NCI-H69 (cell line): ENCODE data around the gene TECR.
"Not testable (repeated sequence)": the region's sequence is repeated elsewhere in the genome, so short reads cannot be mapped to it uniquely, and the experiment has no call there.

Experiments used
- DNase-seq: peaks from one replicate; lab custom pipeline; 2025; lab: John Stamatoyannopoulos, UW

The TECR gene

DNA sequence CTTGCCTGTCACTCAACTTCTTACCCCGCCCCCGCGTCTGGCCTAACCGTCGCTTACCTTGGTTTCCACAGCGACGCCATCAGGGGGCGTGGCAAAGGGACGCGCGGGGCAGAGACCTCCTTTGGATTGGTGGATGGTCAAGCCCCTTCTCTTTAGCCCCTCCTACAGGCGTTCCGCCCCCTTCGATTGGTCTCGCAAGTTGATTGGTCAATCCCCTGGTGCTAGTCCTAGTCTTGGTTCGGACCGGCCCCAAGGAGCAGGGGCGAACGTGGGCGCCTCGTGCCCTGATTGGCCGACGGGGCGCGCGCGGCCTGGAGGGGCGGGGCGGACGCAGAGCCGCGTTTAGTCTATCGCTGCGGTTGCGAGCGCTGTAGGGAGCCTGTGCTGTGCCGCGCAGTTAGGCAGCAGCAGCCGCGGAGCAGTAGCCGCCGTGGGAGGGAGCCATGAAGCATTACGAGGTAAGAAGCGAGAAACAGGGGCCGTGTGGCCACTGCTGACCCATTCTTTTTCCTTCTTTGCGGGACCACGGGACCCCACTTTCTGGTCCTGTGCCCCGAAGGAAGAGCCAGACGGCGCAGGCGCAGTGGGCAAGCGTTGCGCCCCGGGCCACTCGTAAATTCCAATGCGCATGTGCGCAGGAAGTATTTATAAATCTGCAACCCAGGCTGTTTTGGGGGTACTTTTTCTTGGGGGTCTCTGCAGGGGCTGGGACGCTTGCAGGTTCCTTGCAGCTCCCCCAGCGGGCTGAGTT is at the start of gene TECR:
Gene TECR (plus strand): TSS at position 341 of the 751 bp plus-strand sequence. CDS start 103 bp downstream, at position 444.
- peak; percentile 100 for DNase-seq

GRCh38 chr19:14479975-14480699 is 49.3 kb upstream of the TECR start:
- peak; percentile 49 for DNase-seq

DNA sequence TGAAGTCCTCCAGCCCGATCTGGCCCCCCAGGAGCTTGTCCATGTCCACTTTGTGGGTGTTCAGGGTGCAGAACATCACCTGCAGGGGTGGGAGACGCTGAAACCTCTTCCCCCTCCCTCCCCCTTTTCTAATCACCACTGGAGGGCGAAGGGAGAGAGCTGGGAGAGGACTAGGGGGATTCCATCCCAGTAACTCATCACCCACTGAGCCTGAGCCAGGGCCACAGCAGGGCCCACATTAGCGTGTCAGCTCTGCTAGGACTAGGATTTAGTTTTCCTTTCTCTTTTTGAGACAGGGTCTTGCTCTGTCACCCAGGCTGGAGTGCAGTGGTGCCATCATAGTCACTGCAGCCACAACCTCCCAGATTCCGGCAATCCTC is 48.7 kb upstream of the TECR start:
- no peak for DNase-seq

DNA sequence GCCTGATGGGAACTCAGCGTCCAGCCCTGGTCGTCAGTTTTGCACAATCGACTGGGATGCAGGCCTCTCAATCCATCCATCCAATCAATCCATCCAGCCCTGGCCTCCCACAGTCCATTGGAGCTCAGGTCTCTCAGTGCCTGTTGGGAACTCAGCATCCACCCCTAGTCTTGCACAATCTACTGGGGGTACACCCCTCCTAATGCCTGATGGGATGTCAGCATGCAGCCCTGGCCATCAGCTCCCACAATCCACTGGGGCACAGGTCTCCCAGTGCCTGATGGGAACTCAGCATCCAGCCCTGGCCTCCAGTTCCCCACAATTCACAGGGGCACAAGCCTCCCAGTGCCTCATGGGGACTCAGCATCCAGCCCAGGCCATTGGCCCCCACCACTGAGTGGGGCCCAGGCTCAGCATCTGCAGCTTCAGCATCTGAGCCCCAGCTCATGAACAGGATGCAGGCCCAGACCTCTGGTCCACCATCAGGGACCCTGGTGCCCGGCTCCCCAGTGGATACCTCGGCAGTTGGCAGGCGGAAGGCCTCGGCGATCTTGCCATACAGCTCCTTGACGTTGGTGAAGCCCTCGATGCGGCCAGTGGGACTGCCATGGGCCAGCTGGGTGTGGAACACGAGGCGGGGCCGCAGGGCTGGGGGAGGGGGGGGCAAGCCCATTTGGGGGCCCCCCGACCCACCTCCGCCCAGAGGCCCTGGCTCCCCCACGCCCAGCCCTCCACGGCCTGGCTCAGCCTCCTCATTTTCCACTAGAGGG is 47.0 kb upstream of the TECR start:
- DNase-seq: no peak

DNA sequence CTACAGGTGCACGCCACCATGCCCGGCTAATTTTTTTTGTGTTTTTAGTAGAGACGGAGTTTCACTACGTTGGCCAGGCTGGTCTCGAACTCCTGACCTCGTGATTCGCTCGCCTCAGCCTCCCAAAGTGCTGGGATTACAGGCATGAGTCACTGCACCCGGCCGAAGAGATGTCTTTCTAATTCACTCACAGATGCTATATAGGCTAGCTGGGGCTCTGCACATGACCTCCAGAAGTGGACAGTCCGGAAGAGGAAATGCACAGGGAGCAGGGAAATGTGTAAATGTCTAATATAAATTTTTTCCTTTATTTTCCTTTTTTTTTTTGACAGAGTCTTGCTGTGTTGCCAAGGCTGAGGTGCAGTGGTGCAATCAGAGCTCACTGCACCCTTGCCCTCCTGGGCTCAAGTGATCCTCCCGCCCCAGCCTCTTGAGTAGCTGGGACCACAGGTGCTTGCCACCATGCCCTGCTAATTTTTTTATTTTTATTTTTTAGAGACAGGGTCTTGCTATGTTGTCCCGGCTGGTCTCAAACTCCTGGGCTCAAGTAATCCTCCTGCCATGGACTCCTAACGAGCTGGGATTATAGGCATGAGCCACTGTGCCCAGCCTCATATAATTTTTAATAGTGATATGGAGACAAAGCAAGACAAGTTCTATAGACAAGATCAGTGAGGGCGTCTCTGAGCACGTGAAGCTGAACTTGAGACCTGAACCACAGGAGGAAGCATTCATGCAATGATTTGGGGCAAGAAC is 41.8 kb upstream of the TECR start:
- no peak for DNase-seq

DNA sequence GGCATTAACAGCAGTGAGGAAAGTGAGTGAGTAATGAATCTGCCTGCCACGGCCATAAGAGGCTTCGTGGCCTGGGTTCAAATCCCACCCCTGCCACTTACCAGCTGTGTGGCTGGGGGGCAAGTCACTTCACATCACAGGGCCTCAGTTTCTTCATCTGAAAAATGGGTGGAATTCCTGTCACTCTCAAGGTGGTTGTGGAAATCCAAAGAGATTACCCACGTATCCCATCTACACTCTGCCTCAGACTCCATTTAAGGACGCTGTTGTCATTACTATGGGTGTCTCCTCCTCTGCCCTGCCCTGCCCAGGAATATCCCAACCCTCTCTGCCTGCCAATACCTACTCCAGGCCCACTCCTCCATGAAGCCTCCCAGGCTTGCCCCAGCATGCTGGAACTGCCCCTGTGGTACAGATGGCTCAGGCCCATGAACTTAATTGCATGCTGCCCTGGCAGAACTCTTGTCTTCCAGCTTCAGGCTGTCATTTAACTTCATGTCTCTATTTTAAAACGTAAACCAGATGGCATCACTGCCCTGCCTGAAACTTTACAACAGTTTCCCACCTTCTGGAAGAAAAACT is 36.5 kb upstream of the TECR start:
- no peak for DNase-seq

- no peak for DNase-seq
Observed at GRCh38 chr19:14494411-14494810, 35.0 kb upstream of the TECR start.

GRCh38 chr19:14494910-14495671 is 34.3 kb upstream of the TECR start:
- peak; percentile 47 for DNase-seq

GRCh38 chr19:14495672-14496028 is 33.7 kb upstream of the TECR start:
- DNase-seq: no peak

GRCh38 chr19:14496029-14496833 is 33.2 kb upstream of the TECR start, which contains the start of gene GIPC1:
Gene GIPC1, minus strand, starts transcription at chr19:14496127. Its CDS starts 13,151 bp downstream, at chr19:14482976.
- peak; percentile 100 for DNase-seq

GRCh38 chr19:14496834-14497227 is 32.6 kb upstream of the TECR start:
- DNase-seq: peak; percentile 53

GRCh38 chr19:14497228-14497921 is 32.0 kb upstream of the TECR start:
- DNase-seq: peak; percentile 51

DNA sequence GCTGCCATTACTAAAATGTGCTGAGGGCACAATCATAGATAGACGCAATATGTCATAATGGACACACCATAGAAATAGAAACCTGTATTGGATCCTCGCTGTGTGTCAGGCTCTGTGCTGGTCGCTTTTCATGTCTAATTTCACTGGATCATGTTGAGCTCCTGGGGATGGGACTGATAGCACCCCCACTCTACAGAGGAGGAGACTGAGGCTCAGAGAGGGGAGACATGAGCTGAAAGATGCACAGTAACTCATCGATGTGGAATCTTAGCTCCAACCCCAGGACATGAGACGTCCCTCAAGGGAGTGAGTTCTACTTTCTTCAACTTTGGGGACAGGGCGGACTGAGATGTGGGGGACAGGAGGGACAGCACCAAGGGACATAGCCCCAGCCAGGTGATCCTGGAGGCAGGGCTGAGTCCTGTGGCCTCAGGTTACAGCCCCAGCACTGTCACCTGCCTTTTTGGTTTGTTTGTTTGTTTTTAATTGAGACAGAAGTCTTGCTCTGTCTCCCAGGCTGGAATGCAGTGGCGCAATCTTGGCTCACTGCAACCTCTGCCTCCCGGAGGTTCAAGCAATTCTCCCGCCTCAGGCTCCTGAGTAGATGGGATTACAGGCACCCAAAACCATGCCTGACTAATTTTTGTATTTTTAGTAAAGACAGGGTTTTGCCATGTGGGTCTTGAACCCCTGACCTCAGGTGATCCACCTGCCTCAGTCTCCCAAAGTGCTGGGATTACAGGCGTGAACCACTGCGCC is 26.9 kb upstream of the TECR start:
- DNase-seq: no peak

GRCh38 chr19:14503285-14503684 is 26.1 kb upstream of the TECR start:
- no peak for DNase-seq

DNA sequence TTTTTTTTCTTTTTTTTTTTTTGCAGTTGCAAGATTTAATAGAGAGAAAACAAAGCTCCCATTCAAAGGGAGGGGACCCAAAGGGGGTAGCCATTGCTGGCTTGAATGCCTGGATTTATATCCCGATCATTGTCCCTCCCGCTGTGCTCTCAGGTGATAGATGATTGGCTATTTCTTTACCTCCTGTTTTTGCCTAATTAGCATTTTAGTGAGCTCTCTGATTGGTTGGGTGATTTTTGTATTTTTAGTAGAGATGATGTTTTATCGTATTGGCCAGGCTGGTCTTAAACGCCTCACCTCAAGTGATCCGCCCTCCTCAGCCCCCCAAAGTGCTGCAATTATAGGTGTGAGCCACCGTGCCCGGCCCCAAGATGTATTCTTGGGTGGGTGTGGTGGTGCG is 24.8 kb upstream of the TECR start:
- DNase-seq: not testable (repeated sequence)

DNA sequence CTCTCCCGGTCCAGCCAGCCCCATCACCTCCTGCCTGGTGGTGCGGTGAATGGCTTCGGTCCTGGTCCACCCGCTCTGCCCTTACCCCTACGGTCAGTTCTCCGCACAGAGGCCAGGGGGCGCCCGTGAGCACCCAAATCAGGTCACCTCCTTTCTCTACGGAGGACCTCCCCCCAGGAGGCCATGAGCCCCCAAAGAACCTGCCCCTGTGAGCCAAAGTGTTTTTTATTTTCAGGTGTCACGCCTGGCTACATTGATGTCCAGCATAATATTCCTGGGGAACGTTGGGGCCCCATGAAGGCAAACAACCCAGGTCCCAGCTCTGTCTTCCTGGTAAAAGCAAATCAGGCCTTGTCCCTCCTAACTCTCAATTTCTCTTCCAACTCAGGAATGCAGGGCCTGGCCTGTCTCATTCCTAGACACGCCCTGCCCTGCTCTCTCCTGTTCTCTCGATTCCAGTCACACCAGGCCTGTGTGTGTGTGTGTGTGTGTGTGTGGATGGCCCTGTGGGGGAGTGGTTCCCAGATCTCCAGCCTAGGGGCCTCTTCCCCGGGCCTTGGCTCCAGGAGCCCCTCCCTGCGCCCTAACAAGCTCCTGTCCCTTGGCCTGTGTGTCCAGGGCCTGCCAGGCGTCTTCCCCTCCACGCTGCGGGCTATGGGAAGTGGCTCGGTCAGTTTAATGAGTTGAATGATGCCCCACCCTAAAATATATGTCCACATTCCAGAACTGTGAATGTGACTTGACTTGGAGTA is 23.7 kb upstream of the TECR start:
- DNase-seq: peak; percentile 66

- DNase-seq: no peak
Observed at GRCh38 chr19:14507704-14508542, 21.5 kb upstream of the TECR start.
